Astrocyte (in vitro differentiated cells and primary cell): ENCODE results near the gene MTMR6. TPM values are rescaled to one million over a fixed set of nuclear protein-coding genes. Genes with fewer than 3 reads are reported as not detected.

Experiments
- DNase-seq: peaks from one replicate; pipeline ENCODE4 v3.0.0-alpha.2; 2010; ENCODE audit warnings: low read depth
- FAIRE-seq: peaks from 2 replicates; lab custom pipeline; 2011; peaks lifted over from hg19 to GRCh38; lab: Jason Lieb, UNC
- H2AFZ ChIP-seq: 2 replicates; pipeline ENCODE4 v1.6.0; 2012; ENCODE audit warnings: low read depth, low read length, inconsistent platforms
- H3K27ac ChIP-seq: 2 replicates; pipeline ENCODE4 v1.5.1; 2011; ENCODE audit warnings: low read depth, low read length, inconsistent platforms
- H3K27me3 ChIP-seq: 2 replicates; pipeline ENCODE4 v1.6.0; 2011; ENCODE audit warnings: low read length, inconsistent platforms; ENCODE audit not compliant: insufficient read depth
- H3K36me3 ChIP-seq: 2 replicates; pipeline ENCODE4 v1.5.1; 2011; ENCODE audit warnings: low read length, inconsistent platforms; ENCODE audit not compliant: insufficient read depth
- H3K4me1 ChIP-seq: 2 replicates; pipeline ENCODE4 v1.5.1; 2011; ENCODE audit warnings: low read length, inconsistent platforms; ENCODE audit not compliant: insufficient read depth
- H3K4me2 ChIP-seq: 2 replicates; pipeline ENCODE4 v1.6.0; 2012; ENCODE audit warnings: low read length, inconsistent platforms
- H3K4me3 ChIP-seq: 2 replicates; pipeline ENCODE4 v1.5.1; 2011; ENCODE audit warnings: low read depth, mild to moderate bottlenecking, low read length, inconsistent platforms; ENCODE audit not compliant: insufficient read depth
- H3K79me2 ChIP-seq: 2 replicates; pipeline ENCODE4 v1.6.0; 2012; ENCODE audit warnings: mild to moderate bottlenecking, low read length, inconsistent platforms; ENCODE audit not compliant: insufficient read depth
- H3K9ac ChIP-seq: 2 replicates; pipeline ENCODE4 v1.6.0; 2012; ENCODE audit warnings: mild to moderate bottlenecking, low read length, inconsistent platforms
- H3K9me3 ChIP-seq: 2 replicates; pipeline ENCODE4 v1.5.1; 2012; ENCODE audit warnings: low read depth, mild to moderate bottlenecking, low read length, inconsistent platforms; ENCODE audit not compliant: insufficient read depth
- H4K20me1 ChIP-seq: 2 replicates; pipeline ENCODE4 v1.6.0; 2012; ENCODE audit warnings: low read length, inconsistent platforms; ENCODE audit not compliant: insufficient read depth
- H3K27ac Mint-ChIP-seq: one replicate; pipeline ENCODE4 v1.8.0; 2021; ENCODE audit warnings: mild to moderate bottlenecking, mixed read lengths; ENCODE audit not compliant: unreplicated experiment
- H3K27me3 Mint-ChIP-seq: one replicate; pipeline ENCODE4 v1.8.0; 2021; ENCODE audit warnings: low read depth, mixed read lengths; ENCODE audit not compliant: unreplicated experiment
- H3K36me3 Mint-ChIP-seq: one replicate; pipeline ENCODE4 v1.8.0; 2021; ENCODE audit warnings: low read depth, mixed read lengths; ENCODE audit not compliant: unreplicated experiment
- H3K4me1 Mint-ChIP-seq: one replicate; pipeline ENCODE4 v1.8.0; 2021; ENCODE audit warnings: low read depth, mixed read lengths; ENCODE audit not compliant: unreplicated experiment
- H3K4me3 Mint-ChIP-seq: one replicate; pipeline ENCODE4 v1.8.0; 2021; ENCODE audit warnings: mild to moderate bottlenecking, moderate library complexity, mixed read lengths; ENCODE audit not compliant: unreplicated experiment
- H3K9me3 Mint-ChIP-seq: one replicate; pipeline ENCODE4 v1.8.0; 2021; ENCODE audit warnings: mild to moderate bottlenecking, mixed read lengths; ENCODE audit not compliant: unreplicated experiment
- CTCF ChIP-seq: IDR thresholded peaks from 2 replicates; pipeline ENCODE4 v1.5.1; 2011; ENCODE audit warnings: low read depth, mild to moderate bottlenecking, inconsistent platforms, low read length, moderate library complexity; ENCODE audit not compliant: insufficient read depth
- EZH2 ChIP-seq: IDR thresholded peaks from 2 replicates; pipeline ENCODE4 v1.6.1; 2012; ENCODE audit warnings: mild to moderate bottlenecking, low read length, inconsistent platforms; ENCODE audit not compliant: insufficient read depth
- total RNA-seq: library from RNA; stranded (reverse); gene quantifications from 2 replicates; pipeline ENCODE4 v1.2.1, GENCODE V29; 2021

MTMR6 gene
- total RNA-seq, 1 donor from 2014 or later: 18.5 TPM

- peak; percentile 66 for FAIRE-seq
- no peak overlapping the region for H3K4me3 Mint-ChIP-seq
- no peaks in the 10 kb centered on the region for H3K36me3 Mint-ChIP-seq
- DNase-seq: peak; percentile 35
- Histone ChIP-seq H4K20me1 (peaks cover 58% of the 10 kb centered on the region), H3K36me3 (peaks cover 8% of the 10 kb centered on the region), H3K4me2 (no peak overlapping the region), H2AFZ (no peak overlapping the region), H3K27me3 (no peaks in the 10 kb centered on the region), H3K27ac (no peak overlapping the region), H3K9me3 (no peaks in the 10 kb centered on the region), H3K9ac (no peak overlapping the region), H3K4me3 (no peak overlapping the region), H3K4me1 (peaks cover 3% of the 10 kb centered on the region), H3K79me2 (peaks cover 78% of the 10 kb centered on the region)
- TF ChIP-seq EZH2 (no peak), CTCF (no peak)
- no peaks in the 10 kb centered on the region for H3K27me3 Mint-ChIP-seq
- H3K4me1 Mint-ChIP-seq: peaks cover 16% of the 10 kb centered on the region
- no peaks in the 10 kb centered on the region for H3K9me3 Mint-ChIP-seq
- H3K27ac Mint-ChIP-seq: no peak overlapping the region
These were observed 10.5 kb downstream of the MTMR6 start for GRCh38 chr13:25276748-25277147.

- TF ChIP-seq CTCF (no peak), EZH2 (no peak)
- Histone ChIP-seq H3K9me3 (no peaks in the 10 kb centered on the region), H3K9ac (no peak overlapping the region), H3K4me3 (no peak overlapping the region), H3K79me2 (peaks cover 28% of the 10 kb centered on the region), H4K20me1 (peaks cover 24% of the 10 kb centered on the region), H3K27ac (no peak overlapping the region), H3K27me3 (no peaks in the 10 kb centered on the region), H3K36me3 (peaks cover 26% of the 10 kb centered on the region), H2AFZ (no peak overlapping the region), H3K4me1 (no peaks in the 10 kb centered on the region), H3K4me2 (no peak overlapping the region)
- Mint-ChIP-seq H3K4me3 (no peak overlapping the region), H3K9me3 (peaks cover 2% of the 10 kb centered on the region), H3K27me3 (no peaks in the 10 kb centered on the region), H3K27ac (no peak overlapping the region), H3K4me1 (no peaks in the 10 kb centered on the region), H3K36me3 (peaks cover 9% of the 10 kb centered on the region)
- FAIRE-seq (no peak), DNase-seq (no peak)
These were observed 18.7 kb downstream of the MTMR6 start for GRCh38 chr13:25268561-25268960.

- no peaks in the 10 kb centered on the region for H3K4me1 Mint-ChIP-seq
- H3K4me3 Mint-ChIP-seq: no peak overlapping the region
- no peaks in the 10 kb centered on the region for H3K27me3 Mint-ChIP-seq
- Histone ChIP-seq H4K20me1 (peaks cover 24% of the 10 kb centered on the region), H3K4me1 (no peaks in the 10 kb centered on the region), H3K79me2 (peaks cover 23% of the 10 kb centered on the region), H3K36me3 (peaks cover 25% of the 10 kb centered on the region), H2AFZ (no peak overlapping the region), H3K9me3 (no peaks in the 10 kb centered on the region), H3K27me3 (no peaks in the 10 kb centered on the region), H3K4me3 (no peak overlapping the region), H3K9ac (no peak overlapping the region), H3K27ac (no peak overlapping the region), H3K4me2 (no peak overlapping the region)
- H3K9me3 Mint-ChIP-seq: peaks cover 2% of the 10 kb centered on the region
- TF ChIP-seq CTCF (no peak), EZH2 (no peak)
- peaks cover 12% of the 10 kb centered on the region for H3K36me3 Mint-ChIP-seq
- no peak for DNase-seq
- peak; percentile 60 for FAIRE-seq
- no peak overlapping the region for H3K27ac Mint-ChIP-seq
These were observed 19.6 kb downstream of the MTMR6 start for GRCh38 chr13:25267715-25268114.
